HG03159 (cell line): ENCODE data around the gene RAB3IL1.

Source experiments
- ATAC-seq: cut with Tn5 transposase; IDR thresholded peaks from one replicate; pipeline ENCODE4 v1.9.1; 2021; ENCODE audit warnings: mild to moderate bottlenecking, moderate library complexity; ENCODE audit not compliant: unreplicated experiment

RAB3IL1 gene

DNA sequence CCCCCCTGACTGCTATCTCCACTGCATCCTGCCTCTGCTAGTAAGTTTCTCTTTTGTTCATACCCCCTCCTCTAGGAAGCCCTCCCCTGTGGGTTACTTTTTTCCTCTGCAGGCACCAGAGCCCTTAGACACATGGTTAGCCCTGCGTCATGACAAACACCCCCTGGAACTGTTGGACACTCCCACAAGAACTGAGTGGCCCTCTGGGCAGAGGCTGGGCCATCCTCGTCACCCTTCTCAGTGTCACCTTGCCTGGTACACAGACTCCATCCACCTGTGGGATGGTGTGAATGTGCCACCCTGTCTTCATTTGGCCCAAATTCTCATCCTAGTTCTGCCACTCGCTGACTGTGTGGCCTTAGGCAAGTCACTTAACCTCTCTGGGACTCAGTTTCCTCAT, 4.1 kb upstream of the RAB3IL1 start:
- ATAC-seq, result no peak

DNA sequence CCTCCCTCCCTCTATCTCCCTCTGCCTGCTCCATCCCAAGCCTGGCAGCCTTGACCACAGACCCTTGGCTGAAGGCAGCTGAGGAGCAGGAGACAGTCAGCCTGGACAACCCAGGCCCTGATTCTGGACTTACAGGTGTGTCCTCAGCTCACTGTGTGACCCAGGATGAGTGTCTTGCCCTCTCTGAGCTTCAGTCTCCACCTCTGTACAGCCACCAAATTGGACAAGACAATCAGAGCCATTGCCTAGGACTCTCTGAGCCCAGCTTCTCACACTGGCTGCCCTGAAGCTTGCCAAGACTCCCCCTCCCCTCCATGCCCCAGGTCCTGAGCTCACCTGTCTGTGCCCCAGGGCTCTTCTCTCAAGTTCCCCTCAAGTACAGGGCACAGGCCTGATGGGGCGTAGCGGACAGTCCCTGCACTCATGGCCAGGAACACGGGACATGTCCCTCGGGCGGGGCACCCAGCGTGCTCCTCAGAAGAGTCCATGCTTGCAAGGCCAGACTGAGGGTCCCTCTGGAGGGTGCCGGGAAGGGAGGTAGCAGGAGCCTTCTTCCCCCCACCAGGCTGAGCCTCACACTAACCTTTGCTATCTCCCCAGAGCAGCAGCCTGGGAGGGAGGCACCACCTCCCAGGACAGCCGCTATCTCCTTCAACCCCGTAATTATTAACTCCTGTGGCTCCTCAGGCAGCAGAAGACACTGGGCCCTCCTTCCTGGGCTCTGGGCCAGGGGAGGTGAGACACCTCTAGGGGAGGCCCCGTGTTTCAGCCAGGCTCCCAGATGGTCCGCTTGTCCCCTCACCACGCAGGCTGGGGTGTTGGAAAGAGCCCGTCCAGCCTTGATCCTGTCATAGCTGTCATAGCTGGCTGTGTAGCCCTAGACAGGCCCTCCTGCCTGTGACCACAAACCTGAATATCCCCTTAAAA, 2.6 kb upstream of the RAB3IL1 start:
- no peak for ATAC-seq

DNA sequence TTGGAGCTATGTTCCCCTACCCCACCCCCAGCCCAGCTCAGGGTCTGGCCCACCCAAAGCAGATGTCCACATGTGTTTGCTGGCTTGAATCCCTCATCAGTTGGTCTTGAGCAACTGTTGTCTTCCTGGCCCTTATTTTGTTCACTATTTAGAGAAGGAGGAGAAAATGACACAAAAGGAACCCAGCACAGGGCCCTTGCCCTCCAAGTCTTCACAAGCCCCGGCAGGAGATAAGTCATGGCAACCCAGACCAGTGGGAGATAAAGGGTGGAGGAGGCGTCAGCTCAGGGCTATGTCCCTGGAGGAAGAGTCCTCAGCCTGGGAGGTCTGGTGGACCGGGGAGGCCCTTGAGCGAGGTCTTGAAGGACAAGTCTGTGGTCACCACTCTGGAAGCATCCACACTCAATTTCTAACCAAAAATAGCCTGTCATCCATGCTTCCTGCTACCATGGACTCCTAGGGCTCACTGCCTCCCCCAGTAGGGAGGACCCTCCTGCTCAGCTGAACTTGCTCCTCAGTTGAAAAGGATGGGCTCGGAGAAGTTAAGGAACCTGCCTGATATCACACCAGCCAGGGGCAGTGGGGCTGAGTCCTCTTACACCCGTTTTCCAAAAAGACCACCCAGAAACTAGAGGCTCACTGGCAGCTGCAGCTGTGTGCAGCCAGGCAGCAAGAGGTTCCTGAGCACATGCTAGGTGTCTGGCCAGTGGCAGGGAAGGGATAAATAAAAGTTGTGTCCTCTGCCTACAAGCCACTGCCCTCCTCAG, 1.8 kb upstream of the RAB3IL1 start:
- no peak for ATAC-seq

DNA sequence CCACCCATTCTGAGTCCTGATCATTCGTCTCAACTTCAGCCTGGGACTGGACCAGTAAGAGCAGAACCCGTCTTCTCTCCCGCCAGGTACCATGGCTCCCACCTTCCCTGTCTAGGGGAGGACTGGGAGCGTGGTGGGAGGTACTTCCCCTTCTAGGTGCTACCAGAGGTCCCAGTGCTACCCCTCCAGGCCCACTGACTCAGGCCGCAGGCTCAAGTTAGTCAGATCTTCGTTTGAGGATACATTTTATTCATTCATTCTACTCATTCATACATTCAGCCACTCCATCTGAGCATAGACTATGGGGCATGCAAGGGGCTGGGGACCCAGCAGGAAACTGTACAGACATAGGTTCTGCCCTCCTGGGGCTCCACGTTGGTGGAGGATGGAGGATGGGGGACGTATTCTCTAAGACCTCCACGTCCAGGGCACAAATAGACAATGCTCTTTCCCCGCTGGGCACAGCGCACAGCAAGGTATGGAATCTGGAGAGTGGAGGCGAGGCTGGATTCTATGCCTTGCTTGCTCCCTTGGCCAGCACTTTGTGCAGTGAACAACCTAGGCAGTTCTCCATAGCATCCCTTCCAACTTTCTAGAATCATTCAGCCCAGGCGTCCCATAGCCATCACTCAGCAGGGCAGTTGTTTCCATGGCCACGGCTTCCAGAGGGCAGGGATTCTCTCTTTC, 1.0 kb upstream of the RAB3IL1 start:
- no peak for ATAC-seq

DNA sequence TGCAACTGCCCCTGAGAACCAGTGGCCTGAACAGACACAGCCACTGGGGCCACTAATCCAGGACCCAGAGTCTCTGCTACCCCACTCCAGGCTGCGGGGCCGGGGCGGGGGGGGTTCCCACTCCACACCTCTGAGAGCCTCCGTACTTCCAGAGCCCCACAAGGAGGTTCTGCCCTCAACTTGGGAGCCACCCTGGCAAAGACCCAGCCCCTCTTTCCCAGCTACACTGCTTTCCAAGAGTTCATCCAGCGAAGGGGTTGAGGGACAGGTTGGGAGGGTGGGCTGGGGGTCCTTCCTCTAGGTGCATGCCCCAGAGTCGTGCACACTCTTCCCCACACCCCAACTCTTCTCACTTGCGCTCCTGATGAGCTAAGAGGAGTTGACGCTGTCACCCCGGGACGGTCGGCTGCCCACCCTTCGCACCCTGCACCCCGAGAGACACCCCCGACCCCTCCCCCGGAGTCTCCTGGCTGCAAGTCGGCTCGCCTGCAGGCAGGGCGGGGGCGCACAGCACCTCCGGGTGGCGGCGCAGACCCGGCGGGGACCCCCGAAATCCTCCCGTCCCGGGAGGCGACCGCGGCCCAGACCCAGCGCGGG, 531 bp downstream of the RAB3IL1 start:
- no peak for ATAC-seq

- no peak for ATAC-seq
These were observed 2.7 kb downstream of the RAB3IL1 start for GRCh38 chr11:61914471-61915171.

GRCh38 chr11:61913699-61914395, 3.5 kb downstream of the RAB3IL1 start:
- ATAC-seq, result no peak

DNA sequence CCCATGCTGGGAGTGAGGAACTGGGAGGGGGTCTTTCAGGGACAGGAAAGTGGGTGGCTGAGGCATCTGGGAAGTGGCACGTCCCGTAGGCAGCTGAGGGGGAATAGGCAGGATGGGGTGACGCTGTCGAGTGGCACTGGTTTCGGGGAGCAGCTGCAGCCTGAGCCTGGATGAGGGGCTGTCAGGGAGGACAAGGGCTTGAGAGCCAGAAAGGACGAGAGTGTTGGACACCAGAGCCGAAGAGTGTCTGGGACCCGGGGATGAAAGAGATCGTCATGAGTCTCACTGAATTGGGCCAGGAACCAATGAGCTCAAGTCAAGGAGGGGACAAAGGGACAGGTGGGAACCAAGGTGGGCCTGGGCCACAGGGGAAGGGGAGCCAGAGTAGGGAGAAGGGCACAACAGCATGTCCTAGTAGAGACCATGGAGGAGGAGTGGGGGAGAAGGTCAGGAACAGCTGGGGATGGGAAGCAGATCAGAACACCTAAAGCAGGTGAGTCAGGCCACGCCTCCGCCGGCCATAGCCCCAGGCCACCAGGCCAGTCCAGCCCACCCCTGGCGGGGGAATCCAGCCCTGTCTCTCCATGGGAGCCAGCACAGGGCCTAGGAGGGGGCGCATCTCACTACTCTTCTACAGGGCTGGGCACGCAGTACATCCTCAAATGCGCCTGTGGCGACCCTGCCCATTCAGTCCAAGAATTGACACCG, 4.2 kb downstream of the RAB3IL1 start:
- no peak for ATAC-seq

GRCh38 chr11:61912530-61912898, 4.9 kb downstream of the RAB3IL1 start:
- ATAC-seq, result no peak

- ATAC-seq, result no peak
These were observed 5.5 kb downstream of the RAB3IL1 start for GRCh38 chr11:61911701-61912529.

DNA sequence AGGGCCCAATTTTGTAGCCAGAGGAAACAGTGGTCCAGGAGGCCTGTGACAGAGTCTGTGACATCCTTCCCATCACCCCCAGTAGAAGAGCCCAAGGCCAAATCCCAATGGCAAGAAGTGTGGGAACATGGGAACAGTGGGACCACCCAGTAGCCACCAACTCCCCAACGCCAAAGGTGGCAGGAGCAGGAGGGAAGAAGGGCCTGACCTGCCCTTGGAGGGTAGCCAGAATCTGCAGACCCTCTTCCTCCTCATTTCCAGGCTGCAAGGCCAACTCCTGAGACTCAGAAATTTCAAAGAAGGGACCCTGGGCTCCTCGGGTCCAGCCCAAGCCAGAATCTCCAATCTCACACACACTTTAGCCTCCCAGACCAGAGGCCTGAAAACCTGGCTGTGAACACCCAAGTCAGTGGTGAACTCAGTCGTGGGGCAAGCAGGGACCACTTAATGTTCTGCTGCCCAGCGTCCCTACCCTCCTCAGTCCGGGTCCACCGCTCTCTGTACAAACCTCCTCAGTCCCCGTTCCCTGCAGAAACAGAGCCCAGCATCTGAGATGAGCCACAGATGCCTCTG, 6.2 kb downstream of the RAB3IL1 start:
- ATAC-seq, result no peak

GRCh38 chr11:61910187-61911127, 6.9 kb downstream of the RAB3IL1 start:
- ATAC-seq, result no peak

- ATAC-seq, result no peak
These were observed 8.5 kb downstream of the RAB3IL1 start for GRCh38 chr11:61908730-61909316.

DNA sequence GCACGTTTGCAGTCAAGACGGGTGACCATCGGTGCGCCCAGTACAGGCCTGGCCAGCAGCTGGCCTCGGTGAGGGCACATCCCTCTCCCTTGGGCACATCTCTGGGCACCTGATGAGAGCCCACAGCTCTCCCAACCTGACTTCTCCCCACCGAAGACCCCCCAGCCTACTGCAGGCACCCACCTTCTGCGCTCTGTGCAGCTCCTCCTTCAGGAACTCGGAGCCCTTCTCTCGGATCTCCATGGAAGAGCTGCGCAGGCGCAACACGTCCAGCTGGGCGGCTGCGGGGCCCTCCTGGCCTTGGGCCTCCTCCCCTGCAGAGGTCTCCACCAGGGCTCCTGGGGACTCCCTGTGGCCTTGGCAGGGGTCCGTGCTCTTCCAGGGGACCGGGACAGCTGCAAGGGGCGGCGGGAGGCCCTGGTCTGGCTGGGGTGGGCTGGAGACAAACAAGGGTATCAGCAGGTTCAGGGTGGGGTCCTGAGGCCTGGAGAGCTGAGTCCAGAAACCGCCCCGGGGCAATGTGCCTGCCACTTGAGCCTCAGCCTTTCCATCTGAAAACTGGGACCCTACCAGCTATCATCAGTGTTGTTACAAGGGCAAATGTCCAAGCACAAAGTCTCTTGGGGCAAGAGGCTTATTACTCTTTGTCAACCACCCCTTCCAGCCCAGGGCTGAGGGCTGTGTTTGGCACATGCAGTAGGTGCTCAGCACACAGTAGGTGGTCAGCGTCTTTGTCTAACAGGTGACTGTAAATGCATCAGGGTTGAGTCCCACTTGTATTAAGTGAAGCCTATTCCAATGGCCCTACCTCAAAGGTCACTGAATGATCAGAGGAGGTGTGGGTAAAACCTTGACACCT, 9.3 kb downstream of the RAB3IL1 start:
- ATAC-seq, result no peak

DNA sequence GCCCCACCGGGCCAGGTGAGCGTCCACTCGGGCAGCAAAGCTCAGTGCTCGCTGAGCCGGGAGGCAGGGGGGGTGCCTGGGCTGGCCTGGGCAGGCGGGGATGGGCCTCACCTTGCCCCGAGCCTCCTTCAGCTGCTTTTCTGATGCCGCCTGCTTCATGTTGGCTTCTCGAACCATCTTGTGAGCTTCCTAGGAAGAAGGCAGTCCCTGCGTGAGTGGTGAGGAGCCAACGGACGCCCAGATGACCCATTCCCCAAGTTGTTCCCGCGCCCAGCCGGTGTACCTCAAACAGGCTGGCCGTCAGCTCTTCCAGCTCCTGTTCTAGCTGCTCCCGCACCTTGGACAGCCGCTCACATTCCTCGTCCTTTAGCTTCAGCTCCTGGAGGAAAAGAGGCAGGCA, 10.1 kb downstream of the RAB3IL1 start:
- no peak for ATAC-seq

DNA sequence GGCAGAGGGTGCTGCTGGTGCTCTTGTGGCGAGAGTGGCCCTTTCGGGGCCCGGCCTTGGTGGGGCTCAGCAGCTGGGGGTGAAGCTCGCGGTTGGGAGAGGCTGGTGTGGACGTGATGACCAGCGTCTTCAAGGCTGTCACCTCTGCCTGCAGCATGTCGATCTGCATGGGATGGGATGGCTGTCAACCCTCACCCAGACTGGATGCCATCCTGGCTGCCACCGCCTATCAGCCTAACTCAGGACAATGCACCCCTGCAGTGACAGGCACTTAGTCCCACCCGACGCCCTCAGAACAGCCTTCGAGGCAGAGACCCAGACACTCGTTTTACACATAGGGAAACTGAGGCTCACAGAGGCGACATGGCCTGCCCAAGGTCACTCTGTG, 10.8 kb downstream of the RAB3IL1 start:
- ATAC-seq, result no peak
